GF-D8 (cell line): ENCODE data around the gene SRXN1.

Source experiments
- DNase-seq: peaks from one replicate; lab custom pipeline; 2025; lab: John Stamatoyannopoulos, UW

The SRXN1 gene

DNA sequence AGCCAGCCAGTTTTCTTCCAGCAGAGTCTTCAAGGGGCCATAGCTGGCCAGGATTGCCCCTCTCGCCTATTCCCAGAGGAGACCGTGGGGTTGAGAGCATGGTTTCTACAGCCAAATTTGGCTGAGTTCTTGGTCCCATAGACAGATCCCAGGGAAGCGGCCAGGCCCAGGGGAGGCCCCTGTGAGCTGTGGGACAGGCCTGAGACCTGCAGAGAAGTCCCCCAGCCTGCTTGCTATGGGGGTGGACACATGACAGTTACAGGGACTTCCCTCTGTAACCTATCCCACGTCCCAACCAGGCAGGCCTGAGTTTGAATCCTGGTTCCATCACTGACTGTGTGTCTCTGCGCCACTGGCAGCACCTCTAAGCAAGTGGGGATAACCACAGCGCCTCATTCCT, 45.5 kb downstream of the SRXN1 start:
- DNase-seq: no peak

DNA sequence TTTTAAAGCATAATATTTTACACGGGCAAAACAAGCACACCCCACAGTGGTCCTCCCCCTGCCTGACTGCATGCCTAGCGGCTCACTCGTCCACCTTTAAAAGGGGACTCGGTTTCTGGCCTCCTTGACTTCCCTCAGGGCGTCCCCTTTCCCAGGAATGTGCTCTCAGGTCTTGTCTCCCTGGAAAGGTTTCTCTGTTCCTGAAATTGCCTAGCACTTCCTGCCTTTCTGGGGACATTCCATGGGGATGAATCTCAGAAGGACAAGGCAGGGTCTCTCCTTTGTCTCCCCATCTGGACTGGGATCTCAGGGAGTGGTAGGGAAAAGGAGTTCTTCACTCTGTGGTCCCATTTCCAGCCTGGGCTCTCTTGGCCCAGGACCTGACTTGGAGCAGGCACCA, 47.8 kb downstream of the SRXN1 start:
- DNase-seq: no peak

DNA sequence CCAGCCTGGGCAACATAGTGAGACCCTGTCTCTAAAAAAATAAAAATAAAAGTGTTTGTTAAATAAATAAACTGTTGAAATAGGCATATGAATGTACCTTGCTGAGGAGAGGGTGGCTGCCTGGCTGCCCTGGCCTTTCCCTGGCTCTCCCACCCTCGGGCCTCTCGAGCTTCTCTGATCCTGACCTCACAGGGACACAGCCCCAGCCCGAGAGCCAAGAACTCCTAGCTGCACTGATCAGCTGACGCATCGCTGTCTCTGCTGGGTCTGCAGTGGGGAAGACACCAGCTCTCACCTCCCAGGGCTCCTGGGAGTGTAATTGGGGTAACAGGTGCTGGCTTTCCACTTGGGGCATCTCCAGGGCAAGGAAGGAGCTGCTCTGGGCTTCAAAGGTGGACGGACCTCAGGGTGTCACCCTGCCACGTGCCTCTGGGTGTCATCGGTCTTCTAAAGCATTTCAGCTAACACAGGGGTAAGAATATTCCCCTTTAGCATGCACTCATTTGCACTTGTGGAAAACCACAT, 49.8 kb downstream of the SRXN1 start:
- no peak for DNase-seq

DNA sequence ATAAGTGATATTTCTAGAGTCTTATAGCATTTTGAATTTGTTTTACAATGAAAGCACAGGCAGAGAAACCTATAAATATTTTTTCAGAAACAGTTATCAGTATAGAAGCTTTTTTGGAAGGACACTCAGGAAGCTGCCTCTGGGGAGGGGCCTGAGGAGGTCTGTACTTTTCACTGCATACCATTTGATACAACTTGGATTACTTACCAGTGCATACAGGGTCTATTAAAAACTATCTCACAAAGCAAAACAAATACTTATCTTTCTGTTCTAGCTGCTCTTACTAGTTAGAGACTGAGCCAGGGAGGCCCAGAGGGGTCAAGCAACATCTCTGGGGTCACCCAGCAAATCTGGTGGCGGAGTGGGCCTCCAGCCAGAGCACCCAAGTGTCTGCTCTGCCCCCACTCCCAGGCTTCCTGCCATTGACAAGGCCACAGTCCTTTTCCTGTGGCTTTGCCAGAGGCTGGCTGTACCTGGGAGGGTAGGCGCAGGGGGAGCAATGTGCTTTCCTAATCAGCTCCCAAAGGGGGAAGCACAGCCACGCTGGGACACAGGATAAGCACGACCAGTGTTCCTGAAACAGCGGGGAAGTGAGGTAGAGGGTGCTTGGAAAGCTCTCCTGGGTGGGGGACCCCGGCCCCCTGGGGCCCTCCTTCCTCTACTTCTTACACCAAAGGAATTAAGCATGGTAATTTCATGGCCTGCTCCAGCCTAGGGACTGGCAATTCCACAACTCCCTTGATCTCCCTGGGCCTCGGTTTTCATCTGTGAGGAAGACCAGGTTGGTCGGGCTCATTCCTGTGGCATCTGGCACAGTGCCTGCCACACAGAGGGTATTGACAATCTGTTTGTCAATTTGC, 50.7 kb downstream of the SRXN1 start:
- DNase-seq: no peak

DNA sequence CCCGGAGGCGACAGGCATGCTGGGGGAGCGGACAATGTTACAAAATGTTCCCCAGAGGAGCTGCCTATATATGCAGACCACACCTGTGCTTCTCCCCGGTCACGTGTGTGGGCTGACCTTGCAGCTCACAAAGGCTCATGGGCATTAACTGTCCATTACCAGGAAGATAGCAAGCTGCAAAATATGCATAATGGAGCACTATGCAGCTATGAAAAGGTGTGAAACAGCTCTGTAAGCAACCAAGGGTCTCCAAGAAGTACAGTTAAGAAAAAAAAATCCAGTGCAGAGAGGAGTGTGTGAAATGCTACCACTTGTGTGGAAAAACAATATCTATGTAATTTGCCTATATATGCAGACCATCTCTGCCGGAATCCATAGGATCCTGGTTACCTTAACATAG, 52.3 kb downstream of the SRXN1 start:
- no peak for DNase-seq

DNA sequence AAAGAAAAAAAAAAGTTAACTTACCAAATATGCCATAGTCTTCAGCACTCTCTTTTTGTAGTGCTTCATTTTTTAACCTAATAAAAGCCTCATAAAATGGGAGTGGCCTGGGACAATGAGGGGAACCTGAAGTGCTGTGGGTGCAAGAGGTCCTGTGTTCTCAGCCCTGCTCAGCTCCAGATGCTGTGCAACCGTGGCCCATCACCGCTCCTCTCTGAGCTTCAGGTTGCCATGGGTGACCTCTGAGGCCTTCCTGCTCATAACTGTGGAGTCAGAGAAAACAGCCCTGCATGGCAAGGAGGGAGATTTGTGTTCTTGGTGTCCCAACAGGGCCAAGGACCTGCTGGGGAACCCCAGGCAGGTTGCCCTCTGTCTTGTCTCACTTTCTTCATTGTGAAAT, 52.9 kb downstream of the SRXN1 start:
- DNase-seq: no peak

DNA sequence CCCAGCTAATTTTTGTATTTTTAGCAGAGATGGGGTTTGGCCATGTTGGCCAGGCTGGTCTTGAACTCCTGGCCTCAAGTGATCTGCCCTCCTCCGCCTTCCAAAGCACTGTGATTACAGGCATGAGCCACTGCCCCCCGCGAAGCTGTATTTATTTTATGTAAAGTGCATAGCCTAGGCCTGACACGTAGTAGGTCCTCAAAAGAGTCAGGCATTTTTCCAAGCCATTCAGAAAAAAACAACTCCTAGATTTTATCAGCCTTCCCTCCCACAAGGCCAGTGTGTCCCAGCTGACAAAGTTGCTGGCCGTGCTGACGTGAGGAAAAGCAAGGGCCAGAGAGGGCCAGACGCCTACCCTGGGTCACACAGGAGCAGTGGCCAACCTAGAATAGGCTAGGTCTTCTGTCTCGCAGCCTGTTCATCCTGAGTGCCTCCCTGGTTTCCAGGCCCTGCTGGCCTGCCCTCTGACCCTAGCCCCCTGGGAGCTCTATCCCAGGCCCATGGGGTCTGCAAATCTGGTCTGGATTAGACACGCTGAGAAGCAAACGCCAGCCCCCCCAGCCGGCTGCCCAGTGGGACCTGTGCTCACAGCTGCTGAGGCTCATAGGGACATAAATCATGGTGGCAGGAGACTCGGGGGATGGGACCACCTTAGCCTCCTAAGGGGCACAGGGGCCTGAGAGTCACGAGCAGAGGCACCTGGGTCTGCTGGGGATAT, 54.7 kb downstream of the SRXN1 start:
- DNase-seq: no peak

DNA sequence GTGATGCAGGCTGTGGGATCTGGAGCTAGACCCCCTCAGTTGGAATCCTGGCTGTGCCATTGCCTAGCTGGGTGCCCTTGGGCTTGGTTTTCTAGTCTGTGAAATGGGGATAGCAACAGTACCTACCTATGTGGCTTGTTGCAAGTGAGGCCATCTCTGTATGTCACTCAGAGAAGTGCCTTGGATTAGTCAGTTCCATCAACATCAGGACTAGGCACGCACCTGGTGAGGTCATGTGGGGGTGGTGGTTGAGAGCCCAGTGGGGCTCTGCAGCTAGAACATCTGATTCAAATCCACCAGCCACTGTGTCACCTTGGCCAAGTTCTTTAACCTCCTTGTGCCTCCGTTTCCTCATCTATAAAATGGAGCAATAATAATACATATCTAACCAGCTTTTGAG, 55.4 kb downstream of the SRXN1 start:
- no peak for DNase-seq
